Frontal cortex (tissue), 4 donors: ENCODE results near the gene IGF1R. TPM values are rescaled to one million over a fixed set of nuclear protein-coding genes. Genes with fewer than 3 reads are reported as not detected.
A peak's percentile ranks its signal among the peaks of the same experiment; 100 is the strongest.
"Not testable (repeated sequence)": the region's sequence is repeated elsewhere in the genome, so short reads cannot be mapped to it uniquely, and the experiment has no call there.

Source experiments
- DNase-seq, 2 donors: peaks; one replicate each; pipeline ENCODE4 v3.0.0; 2012; ENCODE audit warnings: low spot score in 2 of 2
- FAIRE-seq: peaks from 2 replicates; lab custom pipeline; 2012; peaks lifted over from hg19 to GRCh38; lab: Jason Lieb, UNC
- total RNA-seq: library from RNA; depleted of rRNA; stranded (reverse); fragments of >200 nt; gene quantifications from one replicate; pipeline ENCODE4 v1.2.3, GENCODE V29; 2014
- donor health status: control.
- donor health status: control.
- donor health status: control.

IGF1R gene
- total RNA-seq, result 28.1 TPM

GRCh38 chr15:98647774-98648653, at the start of gene IGF1R:
TSS of gene IGF1R (plus strand) at chr15:98648539. CDS start at chr15:98649582, 1,043 bp downstream.
- peak; percentile 86 to 93 for DNase-seq
- FAIRE-seq, result no peak

DNA sequence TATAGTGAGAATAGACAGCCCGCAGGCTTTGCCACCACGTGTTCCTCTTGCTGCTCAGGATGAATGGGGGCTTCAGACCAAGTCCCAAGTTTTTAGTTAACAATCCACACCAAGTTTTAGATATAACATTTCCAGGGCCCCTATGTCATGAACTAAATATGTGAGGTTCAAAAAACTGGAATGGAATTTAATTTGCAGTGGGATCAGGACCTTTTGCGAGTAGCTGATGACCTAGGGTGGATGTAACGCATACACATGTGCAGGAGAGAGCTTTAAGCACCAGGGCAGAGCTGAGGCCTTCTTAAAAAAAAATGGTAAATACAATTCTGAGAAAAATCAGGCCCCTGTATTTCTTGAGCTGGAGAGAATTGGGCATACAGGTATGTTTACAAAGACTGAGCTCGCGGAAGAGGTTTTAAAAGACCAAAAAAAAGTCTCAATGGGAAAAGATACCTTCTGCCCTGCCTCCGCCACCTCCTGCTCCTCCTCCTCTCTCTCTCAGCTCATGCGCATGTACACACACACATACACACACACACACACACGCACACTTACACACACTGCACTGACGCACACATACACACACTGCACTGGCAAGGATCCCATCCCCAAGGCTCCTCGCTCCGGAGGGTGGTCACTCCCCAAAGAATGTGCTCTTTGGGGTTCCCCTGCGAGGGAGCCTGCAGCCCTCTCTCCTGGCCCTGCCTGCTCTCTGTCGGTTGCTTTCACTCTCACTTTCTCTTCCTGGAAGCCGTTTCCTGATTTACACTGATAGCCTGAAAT, 48.2 kb upstream of the IGF1R start:
- FAIRE-seq (no peak), DNase-seq (no peak)

DNA sequence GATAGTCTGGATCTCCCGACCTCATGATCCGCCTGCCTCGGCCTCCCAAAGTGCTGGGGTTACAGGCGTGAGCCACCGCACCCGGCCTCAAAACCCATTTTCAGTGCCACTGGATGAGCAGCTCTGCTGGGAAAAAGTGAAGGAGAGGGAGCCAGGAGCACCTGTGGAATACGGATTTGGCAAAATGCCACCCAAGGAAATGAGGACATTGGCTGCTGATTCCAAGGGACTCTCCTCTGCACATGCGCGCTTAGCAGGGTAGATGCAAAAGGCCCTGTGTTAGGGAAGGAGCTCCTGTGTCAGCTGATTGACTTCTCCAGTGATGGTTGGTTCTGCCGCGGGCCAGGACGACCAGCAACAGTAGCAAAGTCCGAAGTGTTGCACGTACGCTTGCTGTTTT, 43.4 kb upstream of the IGF1R start:
- FAIRE-seq, result no peak
- DNase-seq, result no peak

DNA sequence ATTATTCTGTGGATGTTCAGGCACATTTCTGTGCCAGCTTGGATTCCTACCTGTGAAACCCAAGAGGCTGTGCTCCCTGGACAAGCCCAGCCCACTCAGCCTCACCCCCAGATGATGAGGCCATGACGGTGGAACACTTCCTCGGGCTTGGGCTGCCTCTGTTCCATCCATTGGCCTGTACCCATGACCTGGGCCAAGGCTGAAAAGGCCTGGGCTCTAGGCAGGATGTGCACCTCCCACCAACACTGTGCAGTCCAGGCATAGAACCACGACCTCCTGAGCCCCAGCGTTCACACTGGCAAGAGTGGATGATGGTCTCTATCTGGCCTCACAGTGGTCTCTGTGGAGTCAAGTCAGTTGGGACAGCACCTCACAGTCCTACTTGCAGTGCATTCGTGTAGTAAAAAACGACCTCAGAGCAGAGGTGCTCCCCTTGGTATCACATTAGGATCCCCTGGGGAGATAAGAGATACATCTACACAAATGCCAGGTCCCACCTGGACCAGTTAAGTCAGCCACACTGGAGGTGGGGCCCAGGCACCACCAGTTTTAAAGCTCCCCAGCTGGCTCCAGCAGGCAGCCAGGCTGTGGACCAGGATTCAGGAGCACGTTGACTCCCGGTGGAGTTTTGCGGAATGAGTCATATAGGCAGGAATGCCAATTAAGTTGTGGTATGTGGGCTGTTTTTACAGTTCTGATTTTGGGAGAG, 39.0 kb upstream of the IGF1R start:
- FAIRE-seq (no peak), DNase-seq (no peak)

- no peak for FAIRE-seq
These were observed 37.3 kb upstream of the IGF1R start for GRCh38 chr15:98610991-98611390.

DNA sequence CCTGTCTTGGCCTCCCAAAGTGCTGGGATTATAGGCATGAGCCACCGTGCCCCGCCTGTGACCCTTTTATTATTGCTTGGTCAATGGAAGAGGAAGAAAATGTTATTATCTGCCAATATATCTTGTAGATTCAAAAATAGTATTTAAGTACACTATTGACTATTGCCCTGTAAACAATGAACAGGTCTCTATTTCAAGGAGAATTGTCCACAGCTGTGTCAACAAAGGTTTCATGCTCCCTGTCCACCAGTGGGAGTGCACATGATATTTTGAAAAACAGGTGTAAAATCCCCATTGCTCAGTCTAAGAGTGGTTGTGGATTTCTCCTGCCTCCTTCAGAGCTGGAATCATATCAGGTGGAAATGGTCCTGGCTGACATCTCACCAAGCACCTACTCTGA, 36.5 kb upstream of the IGF1R start:
- no peak for FAIRE-seq
- no peak for DNase-seq

More at GRCh38 chr15:98610991-98611390, 37.3 kb upstream of the IGF1R start:
- no peak for DNase-seq

- FAIRE-seq (no peak), DNase-seq (no peak)
These were observed 35.7 kb upstream of the IGF1R start for GRCh38 chr15:98612490-98613110.

- FAIRE-seq, result no peak
- no peak for DNase-seq
These were observed 33.7 kb upstream of the IGF1R start for GRCh38 chr15:98614681-98615080.

GRCh38 chr15:98616397-98616796, 31.9 kb upstream of the IGF1R start:
- DNase-seq (no peak), FAIRE-seq (no peak)

DNA sequence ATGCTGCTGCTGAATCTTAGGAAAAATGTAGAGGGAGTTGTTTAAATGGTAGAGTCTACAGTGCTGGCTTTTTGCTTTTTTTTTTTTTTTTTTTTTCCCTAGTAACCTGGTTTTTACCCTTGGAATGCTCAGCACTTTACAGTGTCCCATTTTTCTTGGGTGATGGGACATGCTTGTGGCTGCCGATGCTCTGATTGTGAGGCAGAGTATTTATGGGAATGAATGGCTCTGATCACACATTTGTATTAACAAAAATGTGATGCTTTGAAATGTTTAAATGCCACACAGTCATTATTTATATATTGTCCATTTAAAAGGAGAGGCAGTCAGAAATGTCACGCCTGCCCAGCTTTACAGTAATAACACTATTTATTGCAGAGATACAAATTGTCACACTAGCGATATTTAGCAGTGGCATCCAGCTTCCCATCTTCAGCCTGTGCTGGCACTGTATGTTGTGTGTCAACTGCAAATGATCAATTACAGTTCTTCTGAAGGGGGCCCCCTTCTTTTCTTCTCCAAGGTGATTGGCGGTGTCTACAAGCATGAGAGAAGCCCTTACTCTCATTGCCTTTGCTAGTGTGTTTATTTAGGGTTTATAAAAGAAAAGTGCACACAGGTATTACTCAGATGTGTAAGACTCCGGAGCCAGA, 30.9 kb upstream of the IGF1R start:
- FAIRE-seq (no peak), DNase-seq (no peak)

DNA sequence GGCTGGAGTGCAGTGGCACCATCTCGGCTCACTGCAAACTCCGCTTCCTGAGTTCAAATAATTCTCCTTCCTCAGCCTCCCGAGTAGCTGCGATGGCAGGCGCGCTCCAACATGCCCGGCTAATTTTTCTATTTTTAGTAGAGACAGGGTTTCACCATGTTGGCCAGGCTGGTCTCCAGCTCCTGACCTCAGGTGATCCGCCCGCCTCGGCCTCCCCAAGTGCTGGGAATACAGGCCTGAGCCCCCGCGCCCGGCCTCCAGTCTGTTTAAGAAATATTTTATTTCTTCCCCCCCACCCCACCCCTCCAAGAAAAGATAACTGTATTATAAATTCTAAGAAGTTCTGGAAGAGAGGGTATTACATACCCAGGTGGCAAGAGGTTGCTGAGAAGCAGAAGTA, 29.8 kb upstream of the IGF1R start:
- DNase-seq, FAIRE-seq: not testable (repeated sequence)

DNA sequence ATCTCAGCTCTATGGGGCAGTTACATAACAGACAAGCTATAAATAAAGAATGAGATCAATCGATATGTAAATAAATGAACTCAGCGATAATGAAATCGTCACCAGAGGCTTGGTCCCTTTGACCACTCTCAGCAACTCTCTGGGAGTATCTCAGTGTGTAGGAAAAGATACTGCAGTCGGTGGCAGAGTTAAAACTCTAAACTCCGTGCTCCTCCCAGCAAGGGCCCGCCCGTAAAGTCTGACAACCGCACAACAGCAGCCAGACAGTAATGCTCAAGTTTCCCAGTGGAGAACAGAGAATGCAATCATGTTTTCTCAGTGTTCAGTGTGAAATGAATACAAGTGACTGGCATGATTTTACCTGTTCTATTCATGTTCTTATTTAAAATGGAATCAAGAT, 28.3 kb upstream of the IGF1R start:
- FAIRE-seq, result no peak
- no peak for DNase-seq

- FAIRE-seq (no peak), DNase-seq (no peak)
These were observed 27.3 kb upstream of the IGF1R start for GRCh38 chr15:98621021-98621420.

GRCh38 chr15:98625614-98626013, 22.7 kb upstream of the IGF1R start:
- no peak for FAIRE-seq
- no peak for DNase-seq

DNA sequence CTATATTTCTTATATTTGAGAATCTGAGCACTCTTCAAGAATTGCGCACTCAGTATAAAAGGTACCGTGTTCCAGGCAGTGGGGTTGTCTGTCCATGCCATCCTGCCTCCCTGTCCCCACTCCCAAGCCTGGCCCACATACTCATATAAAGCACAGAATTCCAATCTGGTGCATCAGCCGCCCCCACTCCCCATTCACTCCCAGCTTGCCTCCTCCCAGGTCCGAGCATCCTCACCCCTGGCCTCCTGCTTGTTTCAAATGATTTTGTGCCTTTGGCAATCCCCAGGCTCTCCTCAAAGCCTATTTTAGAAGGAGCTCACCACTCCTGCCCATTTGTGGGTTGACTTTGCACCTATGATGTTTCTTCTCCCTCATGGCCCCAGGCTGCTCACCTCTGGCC, 22.2 kb upstream of the IGF1R start:
- no peak for FAIRE-seq

GRCh38 chr15:98628216-98628615, 20.1 kb upstream of the IGF1R start:
- FAIRE-seq (peak; percentile 26), DNase-seq (no peak)

More for the DNA sequence above, 22.2 kb upstream of the IGF1R start:
- no peak for DNase-seq

DNA sequence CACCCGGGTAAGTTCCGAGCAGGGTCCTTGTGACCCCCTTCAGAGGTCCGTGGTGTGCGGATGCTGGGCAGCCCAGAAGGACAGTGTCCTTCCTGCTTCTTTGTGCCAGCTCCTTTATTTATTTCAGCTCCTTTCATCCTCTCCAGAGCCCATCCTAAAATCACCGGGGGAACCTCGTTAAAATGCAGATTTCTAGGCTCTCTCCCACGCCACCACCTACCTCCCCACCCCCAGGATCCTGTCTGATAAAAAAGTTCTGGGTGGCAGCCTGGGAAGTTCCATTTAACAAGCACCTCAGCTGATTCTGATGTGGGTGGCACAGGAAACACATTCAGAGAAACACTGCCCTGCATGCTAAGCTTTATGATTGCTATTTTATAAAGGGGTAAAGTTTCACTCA, 12.5 kb upstream of the IGF1R start:
- FAIRE-seq (no peak), DNase-seq (no peak)

- FAIRE-seq, result no peak
- DNase-seq, result no peak
These were observed 5.2 kb upstream of the IGF1R start for GRCh38 chr15:98643115-98643514.

GRCh38 chr15:98646546-98647025, 1.8 kb upstream of the IGF1R start:
- DNase-seq, result no peak
- FAIRE-seq, result no peak
